IPS-18a (cell line): ENCODE data around the gene LDLRAD4.

Source experiments
- H3K27ac ChIP-seq: one replicate; pipeline ENCODE4 v1.5.1; 2013; ENCODE audit warnings: low read length
- H3K27me3 ChIP-seq: one replicate; pipeline ENCODE4 v1.6.1; 2013; ENCODE audit warnings: mild to moderate bottlenecking, low read length; ENCODE audit not compliant: control insufficient read depth, insufficient read depth
- H3K36me3 ChIP-seq: one replicate; pipeline ENCODE4 v1.6.1; 2013; ENCODE audit warnings: low read depth, low read length; ENCODE audit not compliant: control insufficient read depth
- H3K4me1 ChIP-seq: one replicate; pipeline ENCODE4 v1.6.1; 2013; ENCODE audit warnings: low read depth, low read length; ENCODE audit not compliant: control insufficient read depth
- H3K4me3 ChIP-seq: one replicate; pipeline ENCODE4 v1.5.1; 2013; ENCODE audit warnings: low read length
- H3K9ac ChIP-seq: one replicate; pipeline ENCODE4 v1.6.1; 2013; ENCODE audit warnings: mild to moderate bottlenecking, low read length, moderate library complexity
- H3K9me3 ChIP-seq: one replicate; pipeline ENCODE4 v1.6.1; 2013; ENCODE audit warnings: low read depth, low read length; ENCODE audit not compliant: control insufficient read depth

LDLRAD4 gene

GRCh38 chr18:13428319-13428718, 209.8 kb downstream of the LDLRAD4 start:
- Histone ChIP-seq H3K4me1 (peaks cover 3% of the 10 kb centered on the region), H3K27me3 (no peaks in the 10 kb centered on the region), H3K36me3 (no peaks in the 10 kb centered on the region), H3K27ac (no peak overlapping the region), H3K4me3 (no peak overlapping the region), H3K9ac (no peak overlapping the region), H3K9me3 (no peaks in the 10 kb centered on the region)

- H3K27ac ChIP-seq, result no peak overlapping the region
- H3K4me3 ChIP-seq, result no peak overlapping the region
- no peaks in the 10 kb centered on the region for H3K9me3 ChIP-seq
- no peak overlapping the region for H3K9ac ChIP-seq
- H3K36me3 ChIP-seq, result no peaks in the 10 kb centered on the region
- peaks cover 3% of the 10 kb centered on the region for H3K4me1 ChIP-seq
- H3K27me3 ChIP-seq, result no peaks in the 10 kb centered on the region
These were observed 210.5 kb downstream of the LDLRAD4 start for GRCh38 chr18:13429016-13429415.

- no peaks in the 10 kb centered on the region for H3K9me3 ChIP-seq
- no peak overlapping the region for H3K9ac ChIP-seq
- H3K27ac ChIP-seq, result no peak overlapping the region
- H3K27me3 ChIP-seq, result no peaks in the 10 kb centered on the region
- H3K4me3 ChIP-seq, result no peak overlapping the region
- H3K4me1 ChIP-seq, result peaks cover 3% of the 10 kb centered on the region
- no peaks in the 10 kb centered on the region for H3K36me3 ChIP-seq
These were observed 211.4 kb downstream of the LDLRAD4 start for GRCh38 chr18:13429884-13430510.

DNA sequence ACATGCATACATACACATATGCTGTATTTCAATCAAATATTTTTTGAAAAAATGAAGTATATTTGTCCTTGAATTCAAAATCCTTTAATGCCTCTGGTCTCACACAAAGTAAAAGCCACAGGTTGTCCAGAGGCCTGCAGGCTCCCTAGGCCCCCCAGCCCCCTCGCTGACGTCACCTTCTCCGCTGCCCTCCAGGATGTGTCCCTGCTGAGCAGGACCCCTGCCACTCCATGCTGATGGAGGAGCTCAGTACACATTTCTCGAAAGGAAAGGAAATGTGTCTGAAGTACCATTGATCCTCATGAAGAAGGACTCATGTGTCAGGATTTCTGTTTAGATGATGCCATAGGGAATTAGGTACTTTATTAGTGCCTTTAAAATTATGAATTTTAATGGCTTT, 212.1 kb downstream of the LDLRAD4 start:
- no peaks in the 10 kb centered on the region for H3K27me3 ChIP-seq
- no peaks in the 10 kb centered on the region for H3K36me3 ChIP-seq
- H3K27ac ChIP-seq, result no peak overlapping the region
- no peaks in the 10 kb centered on the region for H3K9me3 ChIP-seq
- no peak overlapping the region for H3K4me3 ChIP-seq
- H3K9ac ChIP-seq, result no peak overlapping the region
- peaks cover 3% of the 10 kb centered on the region for H3K4me1 ChIP-seq

GRCh38 chr18:13431886-13432285, 213.3 kb downstream of the LDLRAD4 start:
- Histone ChIP-seq H3K36me3 (no peaks in the 10 kb centered on the region), H3K9me3 (no peaks in the 10 kb centered on the region), H3K4me3 (no peak overlapping the region), H3K27me3 (no peaks in the 10 kb centered on the region), H3K4me1 (peaks cover 3% of the 10 kb centered on the region), H3K9ac (no peak overlapping the region), H3K27ac (no peak overlapping the region)

GRCh38 chr18:13433125-13433524, 214.6 kb downstream of the LDLRAD4 start:
- no peak overlapping the region for H3K4me3 ChIP-seq
- no peak overlapping the region for H3K9ac ChIP-seq
- H3K27me3 ChIP-seq, result no peaks in the 10 kb centered on the region
- H3K27ac ChIP-seq, result no peak overlapping the region
- H3K9me3 ChIP-seq, result no peaks in the 10 kb centered on the region
- H3K36me3 ChIP-seq, result no peaks in the 10 kb centered on the region
- peaks cover 3% of the 10 kb centered on the region for H3K4me1 ChIP-seq

DNA sequence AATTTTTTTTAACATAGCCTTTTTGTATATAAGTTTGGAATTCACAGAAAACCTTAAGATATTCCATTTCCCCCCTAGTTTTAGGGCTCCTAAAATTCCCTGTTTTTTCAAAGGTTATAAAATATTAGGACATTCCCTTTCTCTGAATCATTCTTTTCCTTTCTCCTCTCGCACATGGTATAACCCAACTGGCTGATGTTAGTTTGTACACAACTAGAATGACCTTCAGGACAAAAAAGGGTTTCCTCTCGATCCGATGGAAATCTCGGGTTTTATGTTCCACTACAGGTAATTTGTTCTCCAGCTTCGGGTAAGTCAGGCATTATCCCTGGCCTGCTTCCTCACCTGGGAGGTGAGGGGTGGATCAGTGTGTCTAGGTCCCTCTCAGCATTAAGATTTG, 215.1 kb downstream of the LDLRAD4 start:
- Histone ChIP-seq H3K9ac (no peak overlapping the region), H3K9me3 (no peaks in the 10 kb centered on the region), H3K36me3 (no peaks in the 10 kb centered on the region), H3K27me3 (no peaks in the 10 kb centered on the region), H3K4me3 (no peak overlapping the region), H3K4me1 (no peaks in the 10 kb centered on the region), H3K27ac (no peak overlapping the region)

GRCh38 chr18:13434854-13435253, 216.3 kb downstream of the LDLRAD4 start:
- Histone ChIP-seq H3K9ac (no peak overlapping the region), H3K9me3 (no peaks in the 10 kb centered on the region), H3K4me3 (no peak overlapping the region), H3K27me3 (no peaks in the 10 kb centered on the region), H3K4me1 (no peaks in the 10 kb centered on the region), H3K36me3 (no peaks in the 10 kb centered on the region), H3K27ac (no peak overlapping the region)

GRCh38 chr18:13435586-13436333, 217.2 kb downstream of the LDLRAD4 start:
- H3K36me3 ChIP-seq, result no peaks in the 10 kb centered on the region
- H3K4me1 ChIP-seq, result no peaks in the 10 kb centered on the region
- no peak overlapping the region for H3K4me3 ChIP-seq
- H3K9ac ChIP-seq, result no peak overlapping the region
- H3K9me3 ChIP-seq, result no peaks in the 10 kb centered on the region
- no peak overlapping the region for H3K27ac ChIP-seq
- no peaks in the 10 kb centered on the region for H3K27me3 ChIP-seq

- Histone ChIP-seq H3K9me3 (no peaks in the 10 kb centered on the region), H3K4me3 (no peak overlapping the region), H3K27ac (no peak overlapping the region), H3K36me3 (no peaks in the 10 kb centered on the region), H3K27me3 (no peaks in the 10 kb centered on the region), H3K4me1 (no peaks in the 10 kb centered on the region), H3K9ac (no peak overlapping the region)
These were observed 218.0 kb downstream of the LDLRAD4 start for GRCh38 chr18:13436576-13436975.

GRCh38 chr18:13437034-13437433, 218.5 kb downstream of the LDLRAD4 start:
- no peaks in the 10 kb centered on the region for H3K27me3 ChIP-seq
- no peaks in the 10 kb centered on the region for H3K36me3 ChIP-seq
- H3K4me1 ChIP-seq, result no peaks in the 10 kb centered on the region
- H3K4me3 ChIP-seq, result no peak overlapping the region
- no peak overlapping the region for H3K27ac ChIP-seq
- H3K9ac ChIP-seq, result no peak overlapping the region
- H3K9me3 ChIP-seq, result no peaks in the 10 kb centered on the region
